GM18907 (cell line): ENCODE results near the gene CAMKK2.
A peak's percentile ranks its signal among the peaks of the same experiment; 100 is the strongest.
"Not testable (repeated sequence)": the region's sequence is repeated elsewhere in the genome, so short reads cannot be mapped to it uniquely, and the experiment has no call there.

Source experiments
- ATAC-seq: cut with Tn5 transposase; IDR thresholded peaks from one replicate; pipeline ENCODE4 v1.9.1; 2021; ENCODE audit warnings: mild to moderate bottlenecking, moderate library complexity; ENCODE audit not compliant: unreplicated experiment

The CAMKK2 gene

DNA sequence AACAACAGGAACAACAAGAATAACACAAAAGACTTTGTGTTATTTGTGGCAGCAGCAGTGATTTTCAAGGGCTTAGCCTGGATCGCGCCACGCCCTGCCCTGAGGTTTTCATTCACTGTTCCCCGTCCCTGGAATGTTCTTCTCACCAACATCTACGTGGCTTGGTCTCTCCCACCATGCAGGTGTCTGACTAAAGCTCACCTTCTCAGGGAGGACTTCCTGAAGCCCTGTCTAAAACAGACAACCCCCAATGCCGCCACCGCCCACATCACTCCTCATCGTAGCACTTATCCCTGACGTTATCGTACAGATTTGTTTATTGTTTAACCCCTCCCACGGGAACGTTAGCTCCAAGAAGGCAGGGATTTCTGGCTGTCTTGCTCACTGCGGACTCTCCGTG lies 46.1 kb downstream of the CAMKK2 start:
- no peak for ATAC-seq

DNA sequence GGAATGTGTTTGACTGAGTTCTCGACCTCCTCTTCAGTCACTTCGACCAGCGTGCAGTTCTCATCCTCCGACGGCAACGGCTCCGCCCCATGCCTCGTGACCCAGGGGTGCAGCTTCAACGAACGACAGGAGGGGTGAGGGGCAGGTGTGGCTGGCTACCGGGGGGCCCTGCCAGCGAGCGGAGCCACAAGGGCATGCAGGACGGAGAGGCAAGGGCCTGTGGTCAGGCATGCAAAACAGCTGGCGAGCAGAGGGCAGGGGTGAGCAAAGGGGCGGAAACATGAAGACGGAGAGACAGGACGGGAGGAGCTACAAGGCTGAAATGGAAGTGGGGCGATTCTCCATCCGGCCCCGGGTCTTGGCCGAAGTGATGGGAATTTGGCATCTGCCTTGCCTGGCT lies 47.9 kb downstream of the CAMKK2 start:
- peak; percentile 62 for ATAC-seq

DNA sequence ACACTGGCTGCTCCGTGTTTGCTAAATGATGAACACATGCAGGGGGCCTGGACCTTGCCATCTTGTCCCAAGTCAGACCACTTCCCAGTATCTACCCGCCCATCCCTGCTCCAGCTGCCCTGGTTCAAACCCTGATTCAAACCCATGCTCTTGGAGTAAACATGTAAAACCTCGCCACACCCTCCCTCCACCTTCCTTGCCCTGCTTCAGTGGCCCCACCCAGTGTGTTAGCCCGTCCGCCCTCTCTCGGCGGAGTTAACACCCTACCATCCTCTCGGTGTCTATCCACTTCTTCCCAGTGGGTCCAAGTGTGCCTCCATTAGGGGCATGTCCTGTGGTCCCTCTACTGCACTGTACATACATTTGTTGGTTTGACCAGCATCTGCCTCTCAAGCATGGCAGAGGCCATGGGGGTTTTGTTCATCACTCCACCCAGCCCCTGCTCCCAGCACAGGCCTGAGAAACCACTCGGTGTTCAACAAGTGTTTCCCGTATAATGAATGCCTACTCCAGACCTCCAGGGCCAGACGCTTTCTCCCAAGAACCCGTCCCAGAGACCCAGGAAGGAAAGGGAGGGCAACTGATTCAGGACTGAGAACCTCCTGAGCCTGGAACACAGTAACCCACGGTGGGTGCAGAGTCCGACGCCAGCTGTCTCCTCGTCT lies 49.5 kb downstream of the CAMKK2 start:
- no peak for ATAC-seq

- no peak for ATAC-seq
Measured at GRCh38 chr12:121245951-121246350, 50.6 kb downstream of the CAMKK2 start.

GRCh38 chr12:121245031-121245430 lies 51.5 kb downstream of the CAMKK2 start:
- no peak for ATAC-seq

- ATAC-seq: no peak
Measured at GRCh38 chr12:121241156-121241970, 55.1 kb downstream of the CAMKK2 start.

GRCh38 chr12:121240484-121241101 lies 55.9 kb downstream of the CAMKK2 start:
- ATAC-seq: no peak

- no peak for ATAC-seq
Measured at GRCh38 chr12:121240062-121240420, 56.5 kb downstream of the CAMKK2 start.

- ATAC-seq: no peak
Measured at GRCh38 chr12:121239351-121240061, 57.0 kb downstream of the CAMKK2 start.

- no peak for ATAC-seq
Measured at GRCh38 chr12:121238604-121239350, 57.7 kb downstream of the CAMKK2 start.

DNA sequence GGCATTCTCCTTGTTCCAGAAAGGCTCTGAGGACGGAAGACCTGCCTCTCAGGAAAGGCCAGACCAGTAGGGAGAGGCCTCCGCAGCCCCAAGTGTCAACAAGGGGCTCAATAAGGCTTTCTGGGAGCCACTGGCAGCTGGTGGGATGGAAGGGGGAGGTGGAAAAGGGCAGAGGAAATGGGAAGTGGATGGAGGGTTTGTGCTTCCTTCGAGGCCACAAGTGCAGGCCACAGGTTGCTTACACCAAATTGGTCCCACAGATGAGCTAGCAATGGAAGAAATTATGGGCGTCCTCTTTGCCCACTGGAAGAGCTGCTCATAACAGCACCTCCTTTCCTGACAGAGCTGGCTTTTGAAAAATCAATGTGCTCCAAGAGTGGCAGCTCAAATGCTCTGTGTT lies 58.4 kb downstream of the CAMKK2 start:
- no peak for ATAC-seq

DNA sequence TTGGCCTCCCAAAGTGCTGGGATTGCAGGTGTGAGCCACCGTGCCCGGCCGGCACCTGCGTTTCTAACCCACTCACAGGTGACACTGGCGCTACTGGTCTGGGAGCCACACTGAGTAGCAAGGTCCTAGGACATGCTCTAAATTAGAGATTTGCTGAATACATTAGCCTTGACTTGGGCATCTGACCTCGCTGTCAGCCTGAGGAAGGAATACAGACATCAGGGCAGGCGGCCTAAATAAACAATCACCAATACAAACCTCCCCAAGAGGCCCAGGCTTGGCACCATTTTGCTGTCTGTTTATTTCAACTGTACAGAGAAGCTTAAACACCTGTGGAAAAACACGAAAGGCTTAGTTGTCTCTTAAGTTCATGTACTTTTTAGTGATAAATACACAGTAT lies 59.1 kb downstream of the CAMKK2 start:
- no peak for ATAC-seq

DNA sequence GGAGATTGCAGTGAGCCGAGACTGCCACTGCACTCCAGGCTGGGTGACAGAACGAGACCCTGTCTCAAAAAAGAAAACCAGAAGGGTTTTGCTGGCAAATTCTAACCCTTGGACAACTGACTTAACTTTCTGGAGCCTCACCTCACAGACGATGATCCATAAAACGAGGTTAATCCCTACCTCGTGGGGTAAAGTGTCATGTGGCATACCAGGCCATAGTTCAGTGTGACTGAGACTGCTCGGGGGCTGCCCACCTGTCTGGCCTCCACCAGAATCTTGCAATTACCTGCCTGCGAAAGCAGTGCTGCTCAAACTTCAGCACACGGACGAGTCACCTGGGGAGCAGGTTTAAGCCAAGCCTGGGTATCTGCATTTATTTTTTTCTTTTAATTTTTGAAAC lies 59.7 kb downstream of the CAMKK2 start:
- ATAC-seq: no peak

DNA sequence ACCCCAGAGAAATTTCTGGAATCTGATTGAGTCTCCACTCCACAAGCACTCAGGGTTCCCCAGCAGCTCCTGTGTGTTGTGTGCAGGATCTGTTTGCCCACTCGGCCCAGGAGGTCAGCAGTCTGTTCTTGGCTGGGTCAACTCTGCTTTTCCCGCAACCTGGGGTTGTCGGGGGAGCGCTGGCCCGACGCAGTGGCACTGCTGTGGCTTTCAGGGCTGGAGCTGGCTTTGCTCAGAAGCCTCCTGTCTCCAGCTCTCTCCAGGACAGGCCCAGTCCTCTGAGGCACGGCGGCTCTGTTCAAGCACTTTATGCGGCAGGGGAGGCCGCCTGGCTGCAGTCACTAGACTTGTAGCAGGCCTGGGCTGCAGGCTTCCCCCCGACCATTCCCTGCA lies 62.9 kb downstream of the CAMKK2 start:
- no peak for ATAC-seq

- ATAC-seq: no peak
Measured at GRCh38 chr12:121232977-121233627, 63.4 kb downstream of the CAMKK2 start.

- no peak for ATAC-seq
Measured at GRCh38 chr12:121232163-121232562, 64.3 kb downstream of the CAMKK2 start.

- no peak for ATAC-seq
Measured at GRCh38 chr12:121230538-121230907, 66.0 kb downstream of the CAMKK2 start.

GRCh38 chr12:121229826-121230537 lies 66.5 kb downstream of the CAMKK2 start:
- not testable (repeated sequence) for ATAC-seq

DNA sequence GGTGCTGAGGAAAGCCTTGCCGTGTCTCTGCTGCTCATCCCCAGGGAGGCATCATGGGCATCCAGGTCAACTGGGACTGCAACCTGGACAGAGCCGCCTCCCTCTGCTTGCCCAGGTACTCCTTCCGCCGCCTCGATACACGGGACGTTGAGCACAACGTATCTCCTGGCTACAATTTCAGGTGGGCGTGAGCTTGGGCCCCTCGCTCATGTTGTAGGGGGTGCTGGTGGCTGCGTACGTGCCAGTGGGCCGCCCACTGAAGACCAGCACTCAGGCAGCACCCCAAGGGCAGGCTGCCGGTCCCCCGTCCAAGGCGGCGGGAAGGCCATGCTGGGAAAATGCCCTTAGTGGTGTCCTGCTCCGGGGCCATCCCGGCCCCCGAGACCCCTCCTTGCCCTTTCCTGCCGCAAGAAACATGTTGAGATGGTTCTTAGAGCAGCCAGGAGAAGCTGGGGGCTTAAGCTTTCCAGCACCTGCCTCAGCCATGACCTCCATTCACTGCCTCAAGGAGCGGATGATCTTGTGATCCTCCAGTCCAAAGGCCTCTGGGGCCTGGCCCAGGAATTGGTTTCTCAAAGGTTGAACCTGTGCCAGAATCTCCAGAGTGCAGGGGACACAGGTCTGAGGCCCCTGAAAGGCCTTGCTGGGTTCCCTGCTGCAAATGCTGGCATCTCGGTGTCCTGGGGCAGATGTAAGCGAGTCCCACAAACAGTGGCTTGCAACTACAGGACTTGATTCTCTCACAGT lies 67.4 kb downstream of the CAMKK2 start:
- no peak for ATAC-seq
